Measurements from ENCODE around the gene MOV10L1.

GRCh38 chr22:50089231-50089630, 575 bp upstream of the MOV10L1 start:
- TF ChIP-seq POLR2AphosphoS5 (IDR thresholded peaks at IDR 0.05) = no peak
- no peak for TF ChIP-seq CTCF (IDR thresholded peaks at IDR 0.05)
- no peak for TF ChIP-seq POLR2A (IDR thresholded peaks at IDR 0.05)
